Kidney epithelial cell (primary cell): ENCODE results near the gene RRAGC. TPM values are rescaled to one million over a fixed set of nuclear protein-coding genes. Genes with fewer than 3 reads are reported as not detected.

Experiments
- DNase-seq: peaks from one replicate; pipeline ENCODE4 v3.0.0-alpha.2; 2010; ENCODE audit warnings: low read depth
- H3K27me3 ChIP-seq: 2 replicates; pipeline ENCODE4 v1.6.0; 2011; ENCODE audit warnings: low read length; ENCODE audit not compliant: control insufficient read depth, insufficient read depth
- H3K36me3 ChIP-seq: 2 replicates; pipeline ENCODE4 v1.5.1; 2011; ENCODE audit warnings: low read length; ENCODE audit not compliant: control insufficient read depth, insufficient read depth
- H3K4me3 ChIP-seq: 2 replicates; pipeline ENCODE4 v1.5.1; 2011; ENCODE audit warnings: low read depth, mild to moderate bottlenecking, control low read depth, low read length
- total RNA-seq: library from RNA; depleted of rRNA; stranded (reverse); fragments of >200 nt; gene quantifications from 2 replicates; pipeline ENCODE4 v1.2.3, GENCODE V29; 2015
- TF ChIP-seq, protein P1 (sequence below): IDR thresholded peaks from 2 replicates; pipeline ENCODE4 v1.5.1; 2011; ENCODE audit warnings: mild to moderate bottlenecking, moderate library complexity, low read length, control low read depth, inconsistent platforms; ENCODE audit not compliant: insufficient read depth, poor library complexity, severe bottlenecking

The RRAGC gene
- total RNA-seq, 1 donor from 2014 or later, result 40.3 TPM

DNA sequence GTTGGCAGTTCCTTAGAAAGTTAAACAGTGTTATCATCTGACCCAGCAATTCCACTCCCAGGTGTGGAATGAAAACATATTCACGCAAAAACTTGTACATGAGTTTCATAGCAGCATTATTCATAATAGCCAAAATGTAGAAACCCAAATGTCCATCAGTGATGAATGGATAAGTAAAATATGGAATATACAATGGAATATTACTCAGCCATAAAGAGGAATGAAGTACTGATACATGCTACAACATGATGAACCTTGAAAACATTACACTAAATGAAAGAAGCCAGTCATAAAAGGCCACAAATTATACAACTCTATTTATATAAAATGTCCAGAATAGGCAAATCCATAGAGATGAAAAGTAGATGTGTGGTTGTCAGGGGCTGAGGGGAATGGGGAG, 53.5 kb downstream of the RRAGC start:
- TF ChIP-seq, protein P1, sequence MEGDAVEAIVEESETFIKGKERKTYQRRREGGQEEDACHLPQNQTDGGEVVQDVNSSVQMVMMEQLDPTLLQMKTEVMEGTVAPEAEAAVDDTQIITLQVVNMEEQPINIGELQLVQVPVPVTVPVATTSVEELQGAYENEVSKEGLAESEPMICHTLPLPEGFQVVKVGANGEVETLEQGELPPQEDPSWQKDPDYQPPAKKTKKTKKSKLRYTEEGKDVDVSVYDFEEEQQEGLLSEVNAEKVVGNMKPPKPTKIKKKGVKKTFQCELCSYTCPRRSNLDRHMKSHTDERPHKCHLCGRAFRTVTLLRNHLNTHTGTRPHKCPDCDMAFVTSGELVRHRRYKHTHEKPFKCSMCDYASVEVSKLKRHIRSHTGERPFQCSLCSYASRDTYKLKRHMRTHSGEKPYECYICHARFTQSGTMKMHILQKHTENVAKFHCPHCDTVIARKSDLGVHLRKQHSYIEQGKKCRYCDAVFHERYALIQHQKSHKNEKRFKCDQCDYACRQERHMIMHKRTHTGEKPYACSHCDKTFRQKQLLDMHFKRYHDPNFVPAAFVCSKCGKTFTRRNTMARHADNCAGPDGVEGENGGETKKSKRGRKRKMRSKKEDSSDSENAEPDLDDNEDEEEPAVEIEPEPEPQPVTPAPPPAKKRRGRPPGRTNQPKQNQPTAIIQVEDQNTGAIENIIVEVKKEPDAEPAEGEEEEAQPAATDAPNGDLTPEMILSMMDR, result no peak
- Histone ChIP-seq H3K27me3 (peaks cover 42% of the 10 kb centered on the region), H3K4me3 (no peak overlapping the region), H3K36me3 (no peaks in the 10 kb centered on the region)
- DNase-seq, result no peak

DNA sequence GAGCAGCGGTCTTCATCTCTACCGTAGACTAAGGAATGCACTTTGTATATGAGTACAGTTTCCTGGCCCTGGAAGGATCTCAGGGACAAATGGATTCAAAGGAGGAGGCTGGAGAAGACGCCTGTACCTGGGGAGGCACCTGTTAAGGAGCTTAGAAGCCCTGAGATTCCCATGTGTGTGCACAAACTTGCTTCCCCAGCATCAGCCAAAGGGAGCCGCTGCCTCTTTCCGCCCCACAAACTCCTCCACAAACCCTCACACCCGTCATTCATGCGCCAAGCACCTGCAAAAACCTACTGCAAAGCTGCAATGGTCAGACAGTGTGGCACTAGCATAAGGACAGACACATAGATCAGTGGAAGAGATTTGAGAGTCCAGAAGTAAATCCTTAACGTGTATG, 54.5 kb downstream of the RRAGC start:
- DNase-seq, result no peak
- H3K27me3 ChIP-seq, result peaks cover 46% of the 10 kb centered on the region
- H3K4me3 ChIP-seq, result no peak overlapping the region
- H3K36me3 ChIP-seq, result no peaks in the 10 kb centered on the region
- TF ChIP-seq, protein P1, result no peak

DNA sequence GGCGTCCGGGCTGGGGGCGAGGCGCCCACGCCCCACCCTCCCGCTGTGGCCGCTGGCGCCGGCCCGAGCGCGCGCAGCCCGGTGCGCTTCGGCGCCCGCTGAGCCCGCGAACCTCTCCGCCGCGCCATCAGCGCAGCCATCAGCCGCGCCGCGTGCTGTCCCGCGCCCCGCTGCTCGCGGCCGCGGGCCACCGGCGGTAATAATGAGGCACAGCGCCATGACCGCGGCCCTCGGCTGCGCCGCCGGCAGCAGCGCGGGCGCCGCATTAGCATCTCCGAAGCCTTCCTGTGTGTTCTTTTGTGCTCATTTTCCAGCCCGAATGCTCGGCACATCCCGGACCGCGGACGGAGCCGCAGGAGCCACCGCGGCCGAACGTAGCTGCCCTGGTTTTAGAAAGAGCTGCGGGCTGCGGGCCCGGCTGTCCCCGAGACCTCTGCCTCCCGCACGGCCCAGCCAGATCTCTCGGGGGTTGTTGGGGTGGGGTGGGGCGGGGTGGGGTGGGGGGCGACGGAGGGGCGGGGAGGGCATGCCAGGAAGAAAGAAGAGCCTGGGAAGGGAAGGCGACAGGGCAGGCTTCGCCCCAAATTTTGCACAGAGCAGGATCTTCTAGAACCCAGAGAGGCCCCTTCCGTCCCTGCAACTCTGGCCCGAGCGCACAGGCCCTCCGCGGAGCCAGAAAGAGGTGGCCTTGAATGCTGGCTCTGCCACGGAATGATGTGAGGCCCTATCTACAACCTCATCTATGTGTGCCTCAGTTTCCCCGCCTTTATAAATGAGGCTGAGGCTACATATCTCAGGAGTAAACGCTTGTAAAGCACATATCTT, 55.3 kb downstream of the RRAGC start:
- H3K36me3 ChIP-seq, result no peaks in the 10 kb centered on the region
- H3K27me3 ChIP-seq, result peaks cover 45% of the 10 kb centered on the region
- peak overlapping the region; percentile 6 for H3K4me3 ChIP-seq
- DNase-seq, result no peak
- TF ChIP-seq, protein P1, result no peak

DNA sequence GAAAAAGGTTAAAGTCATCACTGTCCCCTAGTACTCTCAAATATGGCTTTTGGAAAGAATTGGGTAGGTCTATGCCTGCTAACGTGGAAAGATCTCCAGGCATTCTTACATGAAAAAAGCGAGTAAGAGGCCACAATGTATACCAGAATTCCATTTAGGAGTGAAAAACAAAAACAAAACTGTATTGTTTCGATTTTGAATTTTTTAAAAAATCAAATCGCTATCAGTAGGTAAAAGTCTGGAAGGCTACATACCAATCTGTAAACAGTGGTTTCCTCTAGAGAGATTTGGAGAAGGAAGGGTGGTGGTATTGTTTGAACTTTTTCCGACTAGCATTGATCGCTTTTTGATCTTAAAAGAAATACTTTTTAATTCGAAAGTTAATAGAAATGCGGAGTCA, 55.9 kb downstream of the RRAGC start:
- TF ChIP-seq, protein P1, result no peak
- DNase-seq, result no peak
- peaks cover 45% of the 10 kb centered on the region for H3K27me3 ChIP-seq
- no peak overlapping the region for H3K4me3 ChIP-seq
- H3K36me3 ChIP-seq, result no peaks in the 10 kb centered on the region

DNA sequence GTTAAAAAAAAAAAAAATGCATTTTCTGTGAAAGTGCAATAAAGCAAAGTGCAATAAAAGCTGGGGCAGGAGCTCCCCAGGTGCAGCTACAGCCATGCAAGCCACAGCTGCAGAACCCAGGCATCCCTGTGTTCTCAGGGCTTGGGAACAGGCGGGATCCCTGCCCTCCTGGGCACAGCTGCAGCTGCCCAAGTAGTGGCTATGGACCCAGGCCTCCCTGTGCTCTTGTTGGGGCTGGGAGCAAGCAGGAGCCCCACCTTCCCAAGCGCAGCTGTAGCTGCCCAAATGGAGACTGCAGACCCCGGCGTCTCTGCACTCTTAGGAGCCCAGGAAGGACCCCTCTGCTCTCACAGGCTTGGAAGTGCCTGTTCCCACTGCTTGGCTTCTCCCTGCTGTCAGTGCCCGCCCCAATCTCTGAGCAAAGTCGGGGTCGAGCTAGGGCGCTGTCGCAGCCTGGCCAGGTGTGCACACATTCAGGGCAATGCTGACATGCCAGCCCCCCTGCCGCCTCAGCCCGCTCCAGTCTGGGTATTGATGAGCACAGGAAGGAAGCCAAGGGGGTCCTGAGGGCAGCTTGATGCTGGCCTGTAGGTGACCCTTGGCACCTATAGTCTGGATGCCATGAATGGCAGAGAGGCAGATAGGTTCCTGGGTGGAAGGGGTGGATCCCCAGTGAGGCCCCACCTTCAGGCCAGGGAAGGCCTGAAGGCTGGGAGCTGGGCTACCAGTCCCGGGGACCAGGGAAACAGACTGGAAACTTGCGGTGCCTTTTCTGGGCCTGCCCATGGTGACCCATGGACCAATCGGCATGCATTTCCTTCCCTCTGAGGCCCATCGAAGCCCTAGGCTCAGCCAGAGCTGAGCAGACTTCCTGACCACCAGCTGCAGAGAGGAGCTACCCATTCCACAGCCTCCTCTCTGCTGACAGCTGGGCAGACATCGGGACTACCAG, 58.6 kb downstream of the RRAGC start:
- DNase-seq, result no peak
- H3K36me3 ChIP-seq, result no peaks in the 10 kb centered on the region
- no peak overlapping the region for H3K4me3 ChIP-seq
- H3K27me3 ChIP-seq, result peaks cover 31% of the 10 kb centered on the region
- TF ChIP-seq, protein P1, result no peak
